ENCODE results near the gene PHF21A. TPM values are rescaled to one million over a fixed set of nuclear protein-coding genes. Genes with fewer than 3 reads are reported as not detected.

The PHF21A gene
- total RNA-seq, 2 donors from 2014 or later: 27.6 to 35.5 TPM

GRCh38 chr11:45945397-45945999 lies 175.8 kb downstream of the PHF21A start:
- Histone ChIP-seq H3K4me1 (peaks cover 0 to 5% of the 10 kb centered on the region in 2 donors), H3K36me3 (peaks cover 66% of the 10 kb centered on the region), H3K27me3 (no peaks in the 10 kb centered on the region), H3K4me3 (no peak overlapping the region), H3K9me3 (no peaks in the 10 kb centered on the region), H3K27ac (no peak overlapping the region)
- TF ChIP-seq CTCF (IDR thresholded peaks at IDR 0.05): no peak
- DNase-seq (ENCODE audit: low spot score): no peak

- Histone ChIP-seq H3K9me3 (no peaks in the 10 kb centered on the region), H3K4me3 (no peak overlapping the region), H3K4me1 (peaks cover 0 to 5% of the 10 kb centered on the region in 2 donors), H3K36me3 (peaks cover 47% of the 10 kb centered on the region), H3K27ac (no peak overlapping the region), H3K27me3 (no peaks in the 10 kb centered on the region)
- no peak for DNase-seq (ENCODE audit: low spot score)
- no peak for TF ChIP-seq CTCF (IDR thresholded peaks at IDR 0.05)
These were observed 178.9 kb downstream of the PHF21A start for GRCh38 chr11:45942381-45942780.

- H3K27me3 ChIP-seq: no peaks in the 10 kb centered on the region
- no peak for DNase-seq (ENCODE audit: low spot score)
- no peak overlapping the region for H3K27ac ChIP-seq
- no peak for TF ChIP-seq CTCF (IDR thresholded peaks at IDR 0.05)
- no peak overlapping the region for H3K4me3 ChIP-seq
- H3K9me3 ChIP-seq: no peaks in the 10 kb centered on the region
- H3K36me3 ChIP-seq: peaks cover 48% of the 10 kb centered on the region
- peaks cover 0 to 5% of the 10 kb centered on the region in 2 donors for H3K4me1 ChIP-seq
These were observed 180.0 kb downstream of the PHF21A start for GRCh38 chr11:45941285-45941684.

GRCh38 chr11:45939836-45940235 lies 181.4 kb downstream of the PHF21A start:
- Histone ChIP-seq H3K9me3 (no peaks in the 10 kb centered on the region), H3K27me3 (no peaks in the 10 kb centered on the region), H3K4me1 (no peaks in the 10 kb centered on the region), H3K36me3 (peaks cover 48% of the 10 kb centered on the region), H3K27ac (no peak overlapping the region), H3K4me3 (no peak overlapping the region)
- TF ChIP-seq CTCF (IDR thresholded peaks at IDR 0.05): no peak
- no peak for DNase-seq (ENCODE audit: low spot score)

- Histone ChIP-seq H3K27me3 (no peaks in the 10 kb centered on the region), H3K36me3 (peaks cover 55% of the 10 kb centered on the region), H3K4me1 (no peaks in the 10 kb centered on the region)
These were observed 183.3 kb downstream of the PHF21A start for GRCh38 chr11:45937916-45938315.

More at GRCh38 chr11:45937916-45938315, 183.3 kb downstream of the PHF21A start:
- no peak for DNase-seq (ENCODE audit: low spot score)
- TF ChIP-seq CTCF (IDR thresholded peaks at IDR 0.05): no peak
- no peaks in the 10 kb centered on the region for H3K9me3 ChIP-seq
- H3K27ac ChIP-seq: no peak overlapping the region
- no peak overlapping the region for H3K4me3 ChIP-seq

Measured in right atrium auricular region (tissue), 2 donors.